Keratinocyte (primary cell): ENCODE measurements around the gene MYOZ3. TPM values are rescaled to one million over a fixed set of nuclear protein-coding genes. Genes with fewer than 3 reads are reported as not detected.

ENCODE experiments used
- DNase-seq: peaks from one replicate; pipeline ENCODE4 v3.0.0-alpha.2; 2011; ENCODE audit warnings: low read depth, missing footprints, low spot score
- FAIRE-seq: peaks from 2 replicates; lab custom pipeline; 2011; peaks lifted over from hg19 to GRCh38; lab: Jason Lieb, UNC
- H2AFZ ChIP-seq: 2 replicates; pipeline ENCODE4 v1.6.0; 2012; ENCODE audit warnings: low read length, control low read depth, inconsistent platforms; ENCODE audit not compliant: control insufficient read depth
- H3K27ac ChIP-seq: 2 replicates; pipeline ENCODE4 v1.5.1; 2011; ENCODE audit warnings: low read length; ENCODE audit not compliant: control insufficient read depth, insufficient read depth
- H3K27me3 ChIP-seq: 3 replicates; pipeline ENCODE4 v1.6.0; 2011; ENCODE audit warnings: low read length; ENCODE audit not compliant: control insufficient read depth, insufficient read depth; ENCODE audit errors: extremely low read depth
- H3K36me3 ChIP-seq, 2 experiments: 2 replicates in 1 of 2; 3 replicates in 1 of 2; pipeline ENCODE4 v1.5.1; 2011; ENCODE audit warnings: low read length in 2 of 2, mild to moderate bottlenecking in 1 of 2; ENCODE audit not compliant: control insufficient read depth in 2 of 2, insufficient read depth in 2 of 2; ENCODE audit errors: extremely low read depth in 1 of 2
- H3K4me1 ChIP-seq: 3 replicates; pipeline ENCODE4 v1.5.1; 2011; ENCODE audit warnings: low read length; ENCODE audit not compliant: control insufficient read depth, insufficient read depth; ENCODE audit errors: extremely low read depth
- H3K4me2 ChIP-seq: 3 replicates; pipeline ENCODE4 v1.6.0; 2011; ENCODE audit warnings: low read depth, low read length; ENCODE audit not compliant: control insufficient read depth, insufficient read depth; ENCODE audit errors: extremely low read depth
- H3K4me3 ChIP-seq, 3 experiments: fragments of 200-600 bp in 1 of 3; sonication (generic) in 1 of 3; 2 replicates in 2 of 3; 3 replicates in 1 of 3; pipeline ENCODE4 v1.5.1; 2011 to 2016; ENCODE audit warnings: low read length in 3 of 3, mild to moderate bottlenecking in 3 of 3, control low read depth in 2 of 3, inconsistent platforms in 1 of 3, low read depth in 1 of 3, mixed read lengths in 1 of 3, mixed run types in 1 of 3, moderate library complexity in 1 of 3; ENCODE audit not compliant: control insufficient read depth in 2 of 3, insufficient read depth in 2 of 3; ENCODE audit errors: extremely low read depth in 1 of 3
- H3K79me2 ChIP-seq: 2 replicates; pipeline ENCODE4 v1.6.0; 2012; ENCODE audit warnings: low read length; ENCODE audit not compliant: control insufficient read depth, insufficient read depth
- H3K9ac ChIP-seq: 3 replicates; pipeline ENCODE4 v1.6.0; 2011; ENCODE audit warnings: low read length; ENCODE audit not compliant: control insufficient read depth, insufficient read depth; ENCODE audit errors: extremely low read depth
- H3K9me1 ChIP-seq: 3 replicates; pipeline ENCODE4 v1.6.0; 2011; ENCODE audit warnings: low read length; ENCODE audit not compliant: control insufficient read depth, insufficient read depth; ENCODE audit errors: extremely low read depth
- H3K9me3 ChIP-seq: 2 replicates; pipeline ENCODE4 v1.5.1; 2012; ENCODE audit warnings: low read depth, low read length; ENCODE audit not compliant: control insufficient read depth
- H4K20me1 ChIP-seq: 3 replicates; pipeline ENCODE4 v1.6.0; 2011; ENCODE audit warnings: low read length; ENCODE audit not compliant: control insufficient read depth, insufficient read depth; ENCODE audit errors: extremely low read depth
- CTCF ChIP-seq, 3 experiments: IDR thresholded peaks in 1 of 3; conservative IDR thresholded peaks in 1 of 3; optimal IDR thresholded peaks in 1 of 3; 2 replicates in 2 of 3; 3 replicates in 1 of 3; pipeline versions ENCODE3 to v1.5.1; 2011; ENCODE audit warnings: low read length in 3 of 3, mild to moderate bottlenecking in 3 of 3, moderate library complexity in 2 of 3, control low read depth in 1 of 3, inconsistent platforms in 1 of 3; ENCODE audit not compliant: insufficient read depth in 2 of 3; ENCODE audit errors: extremely low read depth in 1 of 3
- EZH2 ChIP-seq: IDR thresholded peaks from one replicate; pipeline ENCODE4 v1.6.1; 2012; ENCODE audit warnings: inconsistent platforms, mild to moderate bottlenecking, low read length, moderate library complexity
- dilution Hi-C: fragments of 300-500 bp; cut with MboI; formaldehyde crosslinking; loops from one replicate; pipeline ENCODE4 v1.7.0; 2020; ENCODE audit warnings: low sequenced_read_pairs; ENCODE audit not compliant: extremely low pct_ligation_motif_present
- polyA plus RNA-seq, 5 experiments: library from polyadenylated mRNA; depleted of rRNA in 3 of 5; stranded (reverse) in 3 of 5; stranded (forward) in 1 of 5; unstranded in 1 of 5; fragments of >200 nt; gene quantifications; 1 replicate in 1 of 5; 2 replicates in 3 of 5; 3 replicates in 1 of 5; pipeline versions ENCODE4 v1.2.1 to v1.2.3, GENCODE V29; 2011 to 2012; ENCODE audit warnings: missing spikeins in 2 of 5, low read depth in 1 of 5, low replicate concordance in 1 of 5

MYOZ3 gene
- polyA plus RNA-seq, 1 donor (not counting 4 experiments of a cell fraction or from before 2014, with no cell fraction given), result 0.03 TPM

DNA sequence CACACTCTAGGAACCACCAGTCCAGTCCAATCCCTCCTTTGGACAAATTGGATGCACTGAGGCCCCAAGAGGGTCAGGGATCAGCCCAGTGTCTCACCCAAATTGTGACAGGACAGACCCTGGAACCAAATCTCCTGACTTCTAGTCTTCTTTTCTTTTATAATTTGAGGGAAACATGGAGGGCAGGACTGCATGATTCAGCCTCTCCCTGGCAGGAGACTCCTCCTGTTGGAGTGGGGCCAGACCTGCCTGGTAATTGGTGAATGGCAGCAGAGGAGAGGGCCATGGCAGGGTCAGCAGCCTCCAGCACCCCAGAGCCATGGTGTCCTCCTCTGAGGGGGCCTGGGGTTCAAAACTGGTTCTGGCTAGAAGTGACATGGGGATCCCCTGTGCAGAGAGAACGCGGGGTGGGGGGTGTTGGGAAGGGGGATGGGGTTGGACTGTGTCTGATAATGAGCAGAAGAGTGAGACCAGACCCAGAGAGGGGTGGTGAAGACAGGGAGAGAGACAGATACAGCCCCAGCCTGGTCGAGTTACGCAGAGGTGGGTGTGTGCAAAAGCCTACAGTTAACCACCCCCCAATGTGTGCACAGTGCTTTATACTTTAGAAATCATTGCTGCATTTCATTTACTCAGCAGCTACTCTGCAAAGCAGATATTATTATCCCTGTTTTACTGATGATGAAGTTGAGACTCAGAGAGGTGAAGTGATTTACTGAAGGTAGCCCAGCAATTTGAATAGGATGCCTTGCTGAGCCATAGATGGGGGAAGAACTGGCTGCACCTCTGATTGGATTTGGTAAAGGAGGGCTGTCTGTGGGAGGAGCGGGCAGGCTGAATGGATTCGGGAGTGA, 24.4 kb upstream of the MYOZ3 start:
- peak; percentile 89 for FAIRE-seq
- H3K27ac ChIP-seq, result peak overlapping the region; percentile 16
- H3K4me1 ChIP-seq, result peaks cover 69% of the 10 kb centered on the region
- H2AFZ ChIP-seq, result no peak overlapping the region
- no peaks in the 10 kb centered on the region for H3K36me3 ChIP-seq
- peak overlapping the region in 1 of 3 experiments; percentile 5 for H3K4me3 ChIP-seq
- peak overlapping the region; percentile 49 for H3K4me2 ChIP-seq
- dilution Hi-C loops, result no loop called here
- no peaks in the 10 kb centered on the region for H4K20me1 ChIP-seq
- H3K79me2 ChIP-seq, result no peaks in the 10 kb centered on the region
- DNase-seq, result no peak
- no peaks in the 10 kb centered on the region for H3K9me1 ChIP-seq
- H3K27me3 ChIP-seq, result no peaks in the 10 kb centered on the region
- no peak overlapping the region for H3K9ac ChIP-seq
- TF ChIP-seq EZH2 (no peak), CTCF (optimal IDR thresholded peaks at IDR 0.05 in 1 of 3, IDR thresholded peaks at IDR 0.05 in 1 of 3, conservative IDR thresholded peaks at IDR 0.05 in 1 of 3; ENCODE audit: extremely low read depth in 1 of 3, insufficient read depth in 2 of 3, low read length in 3 of 3) (no peak)
- no peaks in the 10 kb centered on the region for H3K9me3 ChIP-seq

GRCh38 chr5:150637245-150638052, 23.6 kb upstream of the MYOZ3 start:
- DNase-seq (no peak), FAIRE-seq (peak; percentile 55)
- H3K9me3 ChIP-seq, result no peaks in the 10 kb centered on the region
- H3K4me3 ChIP-seq, result no peak overlapping the region
- peak overlapping the region; percentile 53 for H3K4me2 ChIP-seq
- H4K20me1 ChIP-seq, result no peaks in the 10 kb centered on the region
- H3K79me2 ChIP-seq, result no peaks in the 10 kb centered on the region
- H2AFZ ChIP-seq, result no peak overlapping the region
- dilution Hi-C loops, result no loop called here
- H3K4me1 ChIP-seq, result peaks cover 77% of the 10 kb centered on the region
- TF ChIP-seq CTCF (optimal IDR thresholded peaks at IDR 0.05 in 1 of 3, IDR thresholded peaks at IDR 0.05 in 1 of 3, conservative IDR thresholded peaks at IDR 0.05 in 1 of 3; ENCODE audit: extremely low read depth in 1 of 3, insufficient read depth in 2 of 3, low read length in 3 of 3), result no peak
- no peak for TF ChIP-seq EZH2
- peak overlapping the region; percentile 30 for H3K27ac ChIP-seq
- no peaks in the 10 kb centered on the region for H3K36me3 ChIP-seq
- H3K9ac ChIP-seq, result no peak overlapping the region
- H3K27me3 ChIP-seq, result no peaks in the 10 kb centered on the region
- H3K9me1 ChIP-seq, result no peaks in the 10 kb centered on the region
